H1 (cell line): ENCODE data around the gene AGPAT4. TPM values are rescaled to one million over a fixed set of nuclear protein-coding genes. Genes with fewer than 3 reads are reported as not detected.

Experiments
- RFX5 ChIP-seq: IDR thresholded peaks from 2 replicates; pipeline ENCODE4 v1.6.1; 2011; ENCODE audit warnings: low read depth, low read length, improper control_type of control experiment, borderline replicate concordance
- polyA plus RNA-seq, 7 experiments: library from polyadenylated mRNA; depleted of rRNA in 3 of 7; stranded (reverse) in 5 of 7; unstranded in 2 of 7; fragments of >200 nt in 5 of 7; fragments of 200-250 nt in 2 of 7; gene quantifications; 1 replicate in 5 of 7; 2 replicates in 1 of 7; 4 replicates in 1 of 7; pipeline versions ENCODE4 v1.2.1 to v1.2.3, GENCODE V29; 2011 to 2013; ENCODE audit warnings: missing spikeins in 2 of 7, mixed read lengths in 2 of 7
- total RNA-seq: library from RNA; stranded (reverse); fragmentation: NEBNext Ultra II Directional; extraction: Animal tissue kit (Norgen Biotek cat#: 25700); gene quantifications from 2 replicates; pipeline ENCODE4 v1.2.1, GENCODE V29; 2021

Gene AGPAT4
- total and polyA plus RNA-seq, 2 of the 8 experiments (the other 6 are each of a cell fraction or from before 2014, with no cell fraction given) = 13.5 to 23.8 TPM

DNA sequence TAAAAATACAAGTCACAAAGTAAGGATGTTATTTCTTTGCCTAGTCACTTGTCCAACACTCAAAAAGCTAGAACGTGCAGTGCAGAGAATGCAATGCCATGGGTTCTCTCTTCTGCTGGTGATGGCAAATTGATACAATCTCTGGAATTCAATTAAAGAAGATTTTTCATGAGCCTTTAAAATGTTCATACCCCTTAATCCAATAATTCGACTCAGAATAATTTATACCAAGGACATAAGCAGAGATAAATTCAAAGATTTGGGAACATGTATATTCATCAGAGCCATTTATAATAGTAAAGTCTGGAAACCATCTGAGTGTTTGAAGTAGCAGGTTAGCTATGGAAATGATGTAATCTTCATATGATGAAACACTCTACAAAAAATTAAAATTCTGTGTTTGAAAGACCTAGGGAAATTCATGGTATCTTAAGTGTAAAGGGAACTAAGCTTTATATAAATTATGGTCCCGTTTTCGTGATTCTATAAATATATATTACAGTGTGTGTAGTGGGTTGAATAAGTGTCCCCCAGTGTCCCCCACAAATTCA lies 2.8 kb upstream of the AGPAT4 start (continued):
- no peak for TF ChIP-seq RFX5
